ENCODE results near the gene MED22.
A peak's percentile ranks its signal among the peaks of the same experiment; 100 is the strongest.
"Not testable (repeated sequence)": the region's sequence is repeated elsewhere in the genome, so short reads cannot be mapped to it uniquely, and the experiment has no call there.

MED22 gene

DNA sequence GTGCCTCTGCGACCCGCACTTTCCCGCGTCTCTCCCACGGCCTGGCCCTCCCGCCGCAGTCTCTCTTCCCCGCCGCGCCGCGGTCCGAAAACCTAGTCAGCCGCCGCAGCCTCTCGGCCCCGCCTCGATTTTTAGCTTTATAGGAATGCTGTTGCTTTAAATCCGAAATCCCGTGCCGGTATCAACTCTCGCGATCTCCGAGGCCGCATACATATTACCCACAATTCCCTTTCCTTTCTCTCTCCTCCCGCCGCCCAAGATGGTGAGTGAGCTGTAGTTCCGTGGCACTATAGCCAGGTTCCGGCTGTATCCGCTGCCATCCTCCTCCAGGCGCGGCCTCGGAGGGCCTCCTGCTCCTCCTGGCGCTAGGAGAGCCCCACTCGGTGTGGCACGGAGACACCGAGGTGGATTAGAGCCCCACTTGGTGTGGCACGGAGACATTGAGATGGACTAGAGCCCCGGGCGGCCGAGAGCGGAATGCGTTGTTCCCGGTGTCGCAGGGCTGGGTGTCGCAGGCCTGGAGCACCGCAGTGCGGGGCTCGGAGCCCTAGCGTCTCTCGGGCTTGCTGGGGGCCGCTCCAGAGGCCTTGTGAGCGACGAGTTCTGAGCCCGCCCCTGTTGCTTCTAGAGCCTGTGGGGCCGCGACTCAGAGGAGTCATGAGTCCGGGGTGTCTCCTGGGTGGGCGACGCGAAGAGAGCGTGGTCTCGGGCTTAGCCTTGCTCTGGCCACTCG lies at the start of gene MED22, which contains the start of gene RPL7A:
Gene MED22, minus strand, starts transcription at position 147 of the 733 bp plus-strand sequence. CDS start 1,469 bp downstream, outside the sequence.
Gene RPL7A, plus strand, starts transcription at position 234 of the 733 bp plus-strand sequence. Its CDS starts 26 bp downstream, at position 260.
- Histone ChIP-seq H3K9me3 (ENCODE audit: control insufficient read depth, low read depth, low read length) (no peaks in the 10 kb centered on the region), H3K27me3 (ENCODE audit: control insufficient read depth, insufficient read depth, low read length) (no peaks in the 10 kb centered on the region), H3K9ac (ENCODE audit: low read length) (peak within 1 kb of the TSS; percentile 99), H3K4me1 (ENCODE audit: control insufficient read depth, low read depth, low read length) (no peaks in the 10 kb centered on the region), H3K4me3 (ENCODE audit: low read length) (peak within 1 kb of the TSS; percentile 97), H3K27ac (ENCODE audit: low read length) (peak within 1 kb of the TSS; percentile 98), H3K36me3 (ENCODE audit: control insufficient read depth, low read depth, low read length) (peaks cover 59% of the 10 kb centered on the region)

DNA sequence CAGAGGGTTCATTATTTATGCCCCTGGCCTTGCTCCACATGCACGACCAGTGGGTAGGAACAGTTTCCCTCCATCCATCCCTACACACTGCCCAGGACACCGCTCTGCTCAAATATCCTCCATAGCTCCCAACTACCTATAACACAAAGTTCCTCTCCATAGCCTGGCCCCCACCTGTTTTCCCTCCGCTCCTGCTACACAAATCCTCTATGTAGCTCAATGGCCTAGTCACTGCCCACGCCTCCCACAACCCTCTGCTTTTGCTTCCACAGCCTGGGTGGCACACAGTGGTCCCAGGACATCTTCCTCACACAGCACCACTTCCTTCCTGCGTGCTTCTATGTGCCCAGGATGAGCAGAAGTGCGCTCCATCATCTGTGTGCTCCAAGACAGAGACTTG lies 49.4 kb upstream of the MED22 start:
- no peaks in the 10 kb centered on the region for H3K4me1 ChIP-seq (ENCODE audit: control insufficient read depth, low read depth, low read length)
- no peaks in the 10 kb centered on the region for H3K9me3 ChIP-seq (ENCODE audit: control insufficient read depth, low read depth, low read length)
- no peak overlapping the region for H3K4me3 ChIP-seq (ENCODE audit: low read length)
- no peaks in the 10 kb centered on the region for H3K36me3 ChIP-seq (ENCODE audit: control insufficient read depth, low read depth, low read length)
- H3K27me3 ChIP-seq (ENCODE audit: control insufficient read depth, insufficient read depth, low read length): no peaks in the 10 kb centered on the region
- no peak overlapping the region for H3K9ac ChIP-seq (ENCODE audit: low read length)
- H3K27ac ChIP-seq (ENCODE audit: low read length): no peak overlapping the region

DNA sequence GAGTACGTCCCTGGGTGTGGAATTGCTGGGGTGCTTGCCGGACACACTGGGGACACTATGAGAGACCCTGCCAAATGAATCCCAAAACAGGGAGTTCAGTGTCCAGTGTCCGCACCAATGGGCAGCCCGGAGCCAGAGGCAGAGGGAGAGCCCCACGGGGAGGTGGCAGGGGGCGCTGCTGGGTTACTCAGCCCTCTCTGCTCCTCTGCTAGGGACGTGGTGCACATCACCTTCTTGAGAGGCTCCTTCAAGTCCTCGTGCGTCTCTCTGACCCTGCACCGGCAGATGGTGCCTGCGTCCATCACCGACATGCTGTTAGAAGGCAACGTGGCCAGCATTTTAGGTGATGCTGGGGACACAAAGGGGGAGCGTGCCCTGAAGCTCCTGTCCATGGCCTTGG lies 49.0 kb upstream of the MED22 start:
- H3K9me3 ChIP-seq (ENCODE audit: control insufficient read depth, low read depth, low read length): no peaks in the 10 kb centered on the region
- H3K4me1 ChIP-seq (ENCODE audit: control insufficient read depth, low read depth, low read length): no peaks in the 10 kb centered on the region

GRCh38 chr9:133394687-133395271 lies 46.8 kb upstream of the MED22 start:
- no peak overlapping the region for H3K27ac ChIP-seq (ENCODE audit: low read length)
- H3K4me3 ChIP-seq (ENCODE audit: low read length): no peak overlapping the region

More for the DNA sequence above, 49.0 kb upstream of the MED22 start:
- Histone ChIP-seq H3K9ac (ENCODE audit: low read length) (no peak overlapping the region), H3K4me3 (ENCODE audit: low read length) (no peak overlapping the region), H3K27me3 (ENCODE audit: control insufficient read depth, insufficient read depth, low read length) (no peaks in the 10 kb centered on the region), H3K27ac (ENCODE audit: low read length) (no peak overlapping the region), H3K36me3 (ENCODE audit: control insufficient read depth, low read depth, low read length) (no peaks in the 10 kb centered on the region)

DNA sequence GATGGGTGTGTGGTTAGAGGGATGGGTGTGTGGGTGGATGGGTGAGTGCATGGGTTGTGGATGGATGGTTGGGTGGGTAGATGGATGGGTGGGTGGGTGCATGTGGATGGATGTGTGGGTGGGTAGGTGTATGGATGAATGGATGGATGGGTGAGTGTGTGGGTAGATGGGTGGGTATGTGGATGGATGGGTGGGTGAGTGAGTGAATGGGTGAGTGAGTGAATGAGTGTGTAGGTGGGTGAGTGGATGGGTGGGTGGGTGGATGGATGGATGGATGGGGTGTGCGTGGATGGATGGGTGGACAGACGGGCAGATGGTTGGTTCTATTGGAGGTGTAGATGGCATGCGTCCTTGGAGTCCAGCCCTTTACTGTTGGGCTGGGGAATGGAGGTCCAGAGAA lies 45.5 kb upstream of the MED22 start:
- Histone ChIP-seq H3K36me3 (ENCODE audit: control insufficient read depth, low read depth, low read length) (no peaks in the 10 kb centered on the region), H3K4me3 (ENCODE audit: low read length) (no peak overlapping the region), H3K9me3 (ENCODE audit: control insufficient read depth, low read depth, low read length) (no peaks in the 10 kb centered on the region), H3K4me1 (ENCODE audit: control insufficient read depth, low read depth, low read length) (no peaks in the 10 kb centered on the region), H3K27me3 (ENCODE audit: control insufficient read depth, insufficient read depth, low read length) (no peaks in the 10 kb centered on the region), H3K27ac (ENCODE audit: low read length) (no peak overlapping the region), H3K9ac (ENCODE audit: low read length) (no peak overlapping the region)

More at GRCh38 chr9:133394687-133395271, 46.8 kb upstream of the MED22 start:
- no peaks in the 10 kb centered on the region for H3K27me3 ChIP-seq (ENCODE audit: control insufficient read depth, insufficient read depth, low read length)
- no peaks in the 10 kb centered on the region for H3K4me1 ChIP-seq (ENCODE audit: control insufficient read depth, low read depth, low read length)
- no peaks in the 10 kb centered on the region for H3K36me3 ChIP-seq (ENCODE audit: control insufficient read depth, low read depth, low read length)
- no peaks in the 10 kb centered on the region for H3K9me3 ChIP-seq (ENCODE audit: control insufficient read depth, low read depth, low read length)
- no peak overlapping the region for H3K9ac ChIP-seq (ENCODE audit: low read length)

GRCh38 chr9:133392308-133392707 lies 44.4 kb upstream of the MED22 start:
- H3K9me3 ChIP-seq (ENCODE audit: control insufficient read depth, low read depth, low read length); H3K27ac ChIP-seq (ENCODE audit: low read length); H3K4me1 ChIP-seq (ENCODE audit: control insufficient read depth, low read depth, low read length); H3K4me3 ChIP-seq (ENCODE audit: low read length); H3K36me3 ChIP-seq (ENCODE audit: control insufficient read depth, low read depth, low read length); H3K9ac ChIP-seq (ENCODE audit: low read length); H3K27me3 ChIP-seq (ENCODE audit: control insufficient read depth, insufficient read depth, low read length): not testable (repeated sequence)

- H3K27me3 ChIP-seq (ENCODE audit: control insufficient read depth, insufficient read depth, low read length); H3K36me3 ChIP-seq (ENCODE audit: control insufficient read depth, low read depth, low read length); H3K9me3 ChIP-seq (ENCODE audit: control insufficient read depth, low read depth, low read length); H3K9ac ChIP-seq (ENCODE audit: low read length); H3K4me1 ChIP-seq (ENCODE audit: control insufficient read depth, low read depth, low read length); H3K4me3 ChIP-seq (ENCODE audit: low read length); H3K27ac ChIP-seq (ENCODE audit: low read length): not testable (repeated sequence)
Measured at GRCh38 chr9:133391449-133391848, 43.5 kb upstream of the MED22 start.

DNA sequence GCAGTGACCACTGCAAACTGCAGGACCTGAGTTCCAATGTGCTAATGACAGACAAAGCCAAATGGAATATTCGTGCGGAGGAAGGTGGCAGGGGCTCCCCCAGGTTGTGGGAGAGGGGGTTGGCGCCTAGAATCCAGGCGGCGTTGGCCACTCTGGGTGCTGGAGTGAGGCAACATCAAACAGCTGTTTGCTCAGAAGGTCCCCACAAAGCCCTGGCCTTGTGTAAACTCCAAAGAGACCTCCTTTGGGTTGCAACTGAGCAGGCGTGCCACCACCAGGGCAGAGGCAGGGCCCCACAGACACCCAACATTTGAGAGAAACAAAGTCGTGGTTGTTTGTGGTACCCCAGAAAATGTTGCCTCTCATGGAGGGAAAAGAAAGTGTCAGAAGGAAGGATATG lies 42.8 kb upstream of the MED22 start:
- Histone ChIP-seq H3K9me3 (ENCODE audit: control insufficient read depth, low read depth, low read length) (no peaks in the 10 kb centered on the region), H3K9ac (ENCODE audit: low read length) (no peak overlapping the region), H3K27me3 (ENCODE audit: control insufficient read depth, insufficient read depth, low read length) (no peaks in the 10 kb centered on the region), H3K4me1 (ENCODE audit: control insufficient read depth, low read depth, low read length) (no peaks in the 10 kb centered on the region), H3K36me3 (ENCODE audit: control insufficient read depth, low read depth, low read length) (no peaks in the 10 kb centered on the region), H3K4me3 (ENCODE audit: low read length) (no peak overlapping the region), H3K27ac (ENCODE audit: low read length) (no peak overlapping the region)

DNA sequence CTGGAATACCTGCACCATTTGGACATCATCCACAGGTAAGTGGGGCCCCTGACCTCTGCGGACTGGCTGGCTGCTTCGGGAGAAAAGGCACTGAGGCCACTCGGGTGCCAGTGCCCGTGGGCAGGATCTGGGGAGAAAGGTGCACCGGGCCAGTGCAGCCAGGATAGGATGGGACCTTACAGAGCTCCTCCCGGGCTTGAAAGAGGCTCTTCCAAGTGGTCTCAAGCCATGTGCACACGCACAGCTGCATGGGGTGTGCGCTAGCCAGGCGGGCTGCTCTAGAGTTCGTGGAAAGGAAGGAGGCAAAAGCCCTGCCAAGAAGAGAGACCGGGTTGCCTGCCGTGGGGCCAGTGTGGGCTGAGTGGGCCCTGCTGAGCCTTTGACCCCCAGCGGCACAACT lies 41.6 kb upstream of the MED22 start:
- Histone ChIP-seq H3K9ac (ENCODE audit: low read length) (no peak overlapping the region), H3K9me3 (ENCODE audit: control insufficient read depth, low read depth, low read length) (no peaks in the 10 kb centered on the region), H3K27me3 (ENCODE audit: control insufficient read depth, insufficient read depth, low read length) (no peaks in the 10 kb centered on the region), H3K36me3 (ENCODE audit: control insufficient read depth, low read depth, low read length) (no peaks in the 10 kb centered on the region), H3K27ac (ENCODE audit: low read length) (no peak overlapping the region), H3K4me3 (ENCODE audit: low read length) (no peak overlapping the region), H3K4me1 (ENCODE audit: control insufficient read depth, low read depth, low read length) (no peaks in the 10 kb centered on the region)

- no peaks in the 10 kb centered on the region for H3K4me1 ChIP-seq (ENCODE audit: control insufficient read depth, low read depth, low read length)
- H3K9me3 ChIP-seq (ENCODE audit: control insufficient read depth, low read depth, low read length): no peaks in the 10 kb centered on the region
Measured at GRCh38 chr9:133389025-133389557, 41.2 kb upstream of the MED22 start.

GRCh38 chr9:133387680-133388079 lies 39.7 kb upstream of the MED22 start:
- Histone ChIP-seq H3K27me3 (ENCODE audit: control insufficient read depth, insufficient read depth, low read length) (no peaks in the 10 kb centered on the region), H3K27ac (ENCODE audit: low read length) (no peak overlapping the region), H3K9me3 (ENCODE audit: control insufficient read depth, low read depth, low read length) (no peaks in the 10 kb centered on the region), H3K36me3 (ENCODE audit: control insufficient read depth, low read depth, low read length) (no peaks in the 10 kb centered on the region), H3K4me1 (ENCODE audit: control insufficient read depth, low read depth, low read length) (no peaks in the 10 kb centered on the region), H3K9ac (ENCODE audit: low read length) (no peak overlapping the region), H3K4me3 (ENCODE audit: low read length) (no peak overlapping the region)

More at GRCh38 chr9:133389025-133389557, 41.2 kb upstream of the MED22 start:
- H3K36me3 ChIP-seq (ENCODE audit: control insufficient read depth, low read depth, low read length): no peaks in the 10 kb centered on the region
- no peak overlapping the region for H3K9ac ChIP-seq (ENCODE audit: low read length)
- no peak overlapping the region for H3K27ac ChIP-seq (ENCODE audit: low read length)
- no peaks in the 10 kb centered on the region for H3K27me3 ChIP-seq (ENCODE audit: control insufficient read depth, insufficient read depth, low read length)
- H3K4me3 ChIP-seq (ENCODE audit: low read length): no peak overlapping the region
